ENCODE data around the gene TMF1. TPM values are rescaled to one million over a fixed set of nuclear protein-coding genes. Genes with fewer than 3 reads are reported as not detected.

TMF1 gene
- total and polyA plus RNA-seq, 2 of the 8 experiments (the other 6 are each of a cell fraction or from before 2014, with no cell fraction given), result 1.4 to 18.3 TPM

DNA sequence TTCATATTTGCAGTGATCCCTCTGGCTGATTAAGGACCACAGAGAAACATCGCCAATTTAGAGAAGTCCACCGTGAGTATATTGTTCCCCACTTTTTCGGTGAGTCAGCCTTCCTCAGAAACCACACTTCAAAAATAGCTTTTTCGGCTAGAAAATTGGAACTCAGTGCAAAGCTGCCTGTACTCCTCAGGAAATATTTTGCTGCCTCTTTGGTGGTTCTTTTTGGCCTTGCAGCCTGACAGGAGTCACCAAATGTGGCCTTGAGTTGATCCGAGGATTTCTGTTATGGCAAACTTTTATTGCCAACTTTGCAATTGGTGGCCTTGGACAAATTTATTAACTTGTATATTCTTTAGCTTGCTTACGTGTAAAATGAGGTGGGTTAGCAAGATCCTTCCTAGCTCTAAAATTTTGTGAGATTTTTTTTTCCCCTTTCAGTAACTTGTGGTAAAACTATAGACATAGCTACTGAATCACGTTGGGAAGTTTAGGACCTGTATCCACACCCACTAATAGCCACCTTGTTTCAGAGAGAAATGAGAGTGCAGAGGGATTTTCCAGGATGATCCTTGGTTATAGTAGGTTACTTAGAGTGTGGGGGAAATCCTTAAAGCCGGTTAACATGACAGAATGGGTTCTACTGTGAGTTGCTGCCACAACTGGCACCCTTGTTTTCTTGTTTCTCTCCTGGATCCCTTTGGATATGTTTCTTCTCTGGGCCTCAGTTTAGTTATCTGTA lies 42.5 kb upstream of the TMF1 start:
- Histone ChIP-seq H3K14ac (ENCODE audit: insufficient read length) (no peak overlapping the region), H3K4me2 (ENCODE audit: insufficient read depth in 1 of 2, low read depth in 2 of 2, low read length in 2 of 2) (no peak overlapping the region), H3K79me2 (ENCODE audit: control insufficient read depth in 1 of 2, insufficient read depth in 2 of 2, low read length in 2 of 2) (no peaks in the 10 kb centered on the region), H3K23ac (ENCODE audit: insufficient read length) (no peak overlapping the region), H3K23me2 (ENCODE audit: low read depth, low read length) (no peaks in the 10 kb centered on the region), H2BK120ac (replicated peaks; ENCODE audit: low read depth, low read length) (no peak overlapping the region), H3K4me3 (ENCODE audit: extremely low read depth in 1 of 4, insufficient read depth in 2 of 4, low read depth in 3 of 4, low read length in 4 of 4) (no peak overlapping the region), H3K9ac (replicated peaks in 1 of 4; ENCODE audit: extremely low read depth in 1 of 4, low read depth in 3 of 4, low read length in 3 of 4) (no peak overlapping the region), H3K4ac (replicated peaks; ENCODE audit: insufficient read length, low read depth, low read length) (no peak overlapping the region), H3K79me1 (ENCODE audit: low read depth, low read length) (no peaks in the 10 kb centered on the region), H4K8ac (ENCODE audit: extremely low read depth, insufficient read depth, low read length) (no peak overlapping the region), H2BK20ac (ENCODE audit: low read length) (no peak overlapping the region), H2BK15ac (ENCODE audit: low read length) (no peak overlapping the region), H4K91ac (replicated peaks; ENCODE audit: insufficient read length, low read length) (no peak overlapping the region), H4K20me1 (replicated peaks in 1 of 2; ENCODE audit: control insufficient read depth in 1 of 2, insufficient read depth in 2 of 2, low read length in 2 of 2) (no peaks in the 10 kb centered on the region), H3K56ac (replicated peaks; ENCODE audit: insufficient read length, low read depth, low read length) (no peak overlapping the region), H3K18ac (ENCODE audit: extremely low read depth, low read length) (no peak overlapping the region), H3K36me3 (ENCODE audit: control insufficient read depth in 2 of 4, insufficient read depth in 4 of 4, low read length in 3 of 4) (no peaks in the 10 kb centered on the region), H3K4me1 (replicated peaks in 1 of 4; ENCODE audit: control insufficient read depth in 3 of 4, insufficient read depth in 4 of 4, low read length in 3 of 4) (peaks cover 0 to 7% (median 2%) of the 10 kb centered on the region in 4 experiments; a peak in 3 of 7 replicates), H3K27me3 (replicated peaks in 1 of 4; ENCODE audit: control insufficient read depth in 3 of 4, extremely low read depth in 1 of 4, insufficient read depth in 3 of 4, low read length in 3 of 4) (no peaks in the 10 kb centered on the region), H2AK5ac (ENCODE audit: low read depth, low read length) (no peak overlapping the region), H3K9me3 (ENCODE audit: insufficient read depth in 2 of 2, low read depth in 1 of 2, low read length in 1 of 2) (no peaks in the 10 kb centered on the region), H4K5ac (ENCODE audit: insufficient read length, low read depth, low read length) (no peak overlapping the region), H2BK5ac (ENCODE audit: low read depth, low read length) (no peak overlapping the region), H3K27ac (ENCODE audit: low read depth, low read length) (no peak overlapping the region), H2BK12ac (ENCODE audit: low read depth, low read length) (no peak overlapping the region), H2AFZ (ENCODE audit: low read length) (no peak overlapping the region)
- no peak for DNase-seq (ENCODE audit: low read depth in 1 of 2, low spot score in 2 of 2)
- CTCF ChIA-PET (ENCODE audit: partially characterized antibody), result interaction anchor here (0.7 to 2.0 kb wide), 3 partner anchors 11 to 26 kb away, joined by 3 to 9 read pairs (median 3); no protein-coding TSS in a partner anchor
- FAIRE-seq, result no peak
- POLR2A ChIA-PET (ENCODE audit: partially characterized antibody), result no interaction called here
- 88% methylated on average over 8 of the region's 8 CpGs; no CpG with 5 or more reads in 1 of the 2 experiments for WGBS, 2 experiments (ENCODE audit: extremely low coverage in 1 of 2, insufficient coverage in 1 of 2, insufficient read length in 1 of 2, insufficient replicate concordance in 2 of 2, low coverage in 1 of 2, low lambda C conversion rate in 2 of 2, missing lambda C conversion rate in 1 of 2)
- TF ChIP-seq CHD2 (IDR thresholded peaks at IDR 0.05; ENCODE audit: low read length) (no peak), KDM1A (IDR thresholded peaks at IDR 0.05; ENCODE audit: borderline replicate concordance, low read length) (no peak), POLR2AphosphoS5 (IDR thresholded peaks at IDR 0.05; ENCODE audit: low read depth, low read length) (no peak), GTF2F1 (IDR thresholded peaks at IDR 0.05; ENCODE audit: borderline replicate concordance, low read depth, low read length) (no peak), BRCA1 (IDR thresholded peaks at IDR 0.05; ENCODE audit: low read depth, low read length) (no peak), NRF1 (IDR thresholded peaks at IDR 0.05; ENCODE audit: low read depth, low read length) (no peak), CHD1 (IDR thresholded peaks at IDR 0.05; ENCODE audit: low read depth, low read length) (no peak), TAF1 (IDR thresholded peaks at IDR 0.05; ENCODE audit: low read depth, low read length) (no peak), RNF2 (IDR thresholded peaks at IDR 0.05; ENCODE audit: borderline replicate concordance, low read depth, low read length, missing control alignments, poor library complexity, severe bottlenecking) (no peak), MAFK (IDR thresholded peaks at IDR 0.05; ENCODE audit: low read depth, low read length) (no peak), PHF8 (conservative IDR thresholded peaks at IDR 0.05; ENCODE audit: low read depth, low read length) (no peak)
- TF ChIP-seq, protein P1, sequence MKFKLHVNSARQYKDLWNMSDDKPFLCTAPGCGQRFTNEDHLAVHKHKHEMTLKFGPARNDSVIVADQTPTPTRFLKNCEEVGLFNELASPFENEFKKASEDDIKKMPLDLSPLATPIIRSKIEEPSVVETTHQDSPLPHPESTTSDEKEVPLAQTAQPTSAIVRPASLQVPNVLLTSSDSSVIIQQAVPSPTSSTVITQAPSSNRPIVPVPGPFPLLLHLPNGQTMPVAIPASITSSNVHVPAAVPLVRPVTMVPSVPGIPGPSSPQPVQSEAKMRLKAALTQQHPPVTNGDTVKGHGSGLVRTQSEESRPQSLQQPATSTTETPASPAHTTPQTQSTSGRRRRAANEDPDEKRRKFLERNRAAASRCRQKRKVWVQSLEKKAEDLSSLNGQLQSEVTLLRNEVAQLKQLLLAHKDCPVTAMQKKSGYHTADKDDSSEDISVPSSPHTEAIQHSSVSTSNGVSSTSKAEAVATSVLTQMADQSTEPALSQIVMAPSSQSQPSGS (IDR thresholded peaks at IDR 0.05; ENCODE audit: low read length), result no peak

All from H1 (cell line).